Amniotic epithelial cell (primary cell): ENCODE data around the gene GNL2.
"Not testable (repeated sequence)": the region's sequence is repeated elsewhere in the genome, so short reads cannot be mapped to it uniquely, and the experiment has no call there.

ENCODE experiments used
- DNase-seq: peaks from one replicate; pipeline ENCODE4 v3.0.0-alpha.2; 2010; ENCODE audit warnings: low read depth

GNL2 gene

GRCh38 chr1:37559080-37559479, 36.7 kb downstream of the GNL2 start:
- DNase-seq: no peak

- DNase-seq: no peak
Measured at GRCh38 chr1:37558411-37558810, 37.3 kb downstream of the GNL2 start.

DNA sequence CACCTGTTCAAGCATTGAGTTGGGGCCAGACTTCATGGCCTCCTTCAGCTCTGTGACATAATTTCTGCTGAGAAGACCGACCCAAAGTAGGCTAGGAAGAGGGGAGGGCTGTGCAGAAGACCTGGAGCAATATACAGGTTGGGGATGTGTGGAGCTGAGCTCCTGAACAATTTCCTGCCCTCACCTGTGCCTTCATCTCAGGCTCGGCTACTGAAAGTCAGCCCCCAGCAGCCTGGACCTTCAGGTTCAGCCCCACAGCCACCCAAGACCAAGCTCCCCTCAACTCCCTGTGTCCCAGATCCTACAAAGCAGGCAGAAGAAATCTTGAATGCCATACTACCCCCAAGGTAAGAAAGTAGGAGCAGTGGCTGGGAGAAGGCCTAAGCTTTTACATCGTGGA, 38.3 kb downstream of the GNL2 start:
- DNase-seq: no peak

DNA sequence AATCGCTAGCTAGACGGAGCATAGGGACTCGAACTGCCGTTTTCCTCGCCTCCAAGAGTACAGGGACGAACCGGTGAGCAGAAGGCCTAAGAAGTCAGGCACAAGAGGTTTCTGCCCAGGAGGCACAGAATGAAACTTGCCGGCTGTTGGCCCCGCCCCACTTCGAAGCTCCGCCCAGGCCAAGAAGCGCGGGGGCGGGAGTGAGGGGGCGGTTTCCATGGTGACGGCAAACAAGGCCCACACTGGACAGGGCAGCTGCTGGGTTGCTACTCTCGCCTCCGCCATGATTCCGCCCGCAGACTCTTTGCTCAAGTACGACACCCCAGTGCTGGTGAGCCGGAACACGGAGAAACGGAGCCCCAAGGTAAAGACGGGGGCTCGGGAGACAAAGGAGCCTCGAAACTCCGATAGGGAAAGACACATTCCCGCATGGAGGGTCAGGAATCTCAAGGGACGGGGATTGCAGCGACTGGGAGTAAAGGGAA, 39.0 kb downstream of the GNL2 start, which contains the start of gene DNALI1:
Gene DNALI1 (plus strand): TSS at position 229 of the 485 bp plus-strand sequence. CDS start 55 bp downstream, at position 284.
- DNase-seq: peak; percentile 87

GRCh38 chr1:37553927-37554808, 41.6 kb downstream of the GNL2 start, which contains the start of gene SNIP1:
Gene SNIP1, minus strand, starts transcription at chr1:37554293. Its CDS starts 64 bp downstream, at chr1:37554229.
- peak; percentile 90 for DNase-seq

DNA sequence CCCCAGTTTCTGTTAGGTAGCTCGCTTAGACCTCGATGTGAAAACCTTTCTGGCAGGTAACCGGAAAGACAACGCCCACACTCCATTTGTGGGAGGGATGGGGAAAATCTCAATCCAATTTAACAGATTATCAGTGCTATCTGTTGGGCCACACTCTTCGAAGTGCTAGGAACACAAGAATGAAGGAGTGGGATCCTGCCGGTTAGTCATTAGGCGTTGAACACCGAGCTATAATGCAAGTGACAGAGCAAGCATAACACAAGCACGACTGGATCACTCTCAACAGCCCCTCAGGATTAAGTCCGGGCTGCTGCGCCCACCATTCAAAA, 42.2 kb downstream of the GNL2 start:
- no peak for DNase-seq

DNA sequence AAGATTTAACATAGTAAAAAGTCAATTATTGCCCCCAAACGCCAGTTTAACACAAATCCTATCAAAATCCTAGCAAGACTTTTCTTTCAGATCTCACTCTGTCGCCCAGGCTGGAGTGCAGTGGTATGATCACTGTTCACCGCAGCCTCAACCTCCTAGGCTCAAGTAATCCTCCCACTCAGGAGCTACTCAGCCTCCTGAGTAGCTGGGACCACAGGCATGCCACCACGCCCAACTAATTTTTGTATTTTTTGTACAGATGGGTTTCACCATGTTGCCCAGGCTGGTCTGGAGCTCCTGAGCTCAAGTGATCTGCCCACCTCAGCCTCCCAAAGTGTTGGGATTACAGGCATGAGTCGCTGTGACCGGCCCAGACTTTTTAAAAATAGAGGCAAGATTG, 46.4 kb downstream of the GNL2 start:
- DNase-seq: peak; percentile 24

DNA sequence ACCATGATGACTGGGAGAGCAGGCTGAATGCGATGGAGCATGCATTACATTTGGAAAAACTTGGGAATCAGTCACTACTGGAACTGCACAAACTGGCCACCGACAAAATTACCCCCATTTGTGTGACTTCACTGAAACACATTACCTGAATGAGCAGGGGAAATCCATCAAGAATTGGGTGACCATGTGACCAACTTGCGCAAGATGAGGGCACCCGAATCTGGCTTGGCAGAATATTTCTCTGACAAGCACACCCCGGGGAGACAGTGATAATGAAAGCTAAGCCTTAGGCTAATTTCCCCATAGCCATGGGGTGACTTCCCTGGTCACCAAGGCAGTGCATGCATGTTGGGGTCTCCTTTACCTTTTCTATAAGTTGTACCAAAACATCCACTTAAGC, 50.7 kb downstream of the GNL2 start:
- DNase-seq: no peak

DNA sequence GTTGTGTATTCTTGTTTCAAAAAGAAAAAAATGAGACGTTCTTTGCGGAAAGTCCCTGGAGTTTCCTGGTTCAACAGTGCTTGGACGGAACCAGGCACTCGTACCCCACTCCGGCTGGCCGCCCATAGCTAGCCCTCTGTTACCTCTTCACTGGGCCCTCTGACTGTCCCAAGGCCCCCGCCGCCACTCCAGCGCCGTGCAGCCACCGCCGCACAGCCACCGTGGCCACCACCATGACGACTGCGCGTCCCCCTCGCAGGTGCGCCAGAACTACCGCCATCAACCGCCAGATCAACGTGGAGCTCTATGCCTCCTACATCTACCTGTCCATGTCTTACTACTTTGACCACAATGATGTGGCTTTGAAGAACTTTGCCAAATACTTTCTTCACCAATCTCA, 51.2 kb downstream of the GNL2 start:
- DNase-seq: no peak

- no peak for DNase-seq
Measured at GRCh38 chr1:37540036-37540785, 55.5 kb downstream of the GNL2 start.

GRCh38 chr1:37539154-37539553, 56.6 kb downstream of the GNL2 start:
- not testable (repeated sequence) for DNase-seq

- peak; percentile 88 for DNase-seq
Measured at GRCh38 chr1:37537378-37537777, 58.4 kb downstream of the GNL2 start.

GRCh38 chr1:37533317-37534093, 62.2 kb downstream of the GNL2 start:
- no peak for DNase-seq

GRCh38 chr1:37532418-37533156, 63.1 kb downstream of the GNL2 start:
- not testable (repeated sequence) for DNase-seq

DNA sequence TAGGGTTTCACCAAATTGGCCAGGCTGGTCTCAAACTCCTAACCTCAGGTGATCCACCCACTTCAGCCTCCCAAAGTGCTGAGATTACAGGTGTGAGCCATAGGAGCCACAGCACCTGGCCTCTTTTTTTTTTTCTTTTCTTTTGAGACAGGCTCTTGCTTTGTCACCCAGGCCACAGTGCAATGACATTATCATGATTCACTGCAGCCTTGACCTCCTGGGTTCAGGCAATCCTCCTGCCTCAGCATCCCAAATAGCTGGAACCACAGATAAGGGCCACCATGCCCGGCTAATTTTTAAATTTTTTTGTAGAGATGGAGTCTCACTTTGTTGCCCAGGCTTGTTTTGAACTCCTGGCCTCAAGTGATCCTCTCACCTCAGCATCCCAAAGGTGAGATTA, 65.8 kb downstream of the GNL2 start:
- DNase-seq: not testable (repeated sequence)

- DNase-seq: no peak
Measured at GRCh38 chr1:37519613-37520012, 76.1 kb downstream of the GNL2 start.

- not testable (repeated sequence) for DNase-seq
Measured at GRCh38 chr1:37518929-37519328, 76.8 kb downstream of the GNL2 start.

DNA sequence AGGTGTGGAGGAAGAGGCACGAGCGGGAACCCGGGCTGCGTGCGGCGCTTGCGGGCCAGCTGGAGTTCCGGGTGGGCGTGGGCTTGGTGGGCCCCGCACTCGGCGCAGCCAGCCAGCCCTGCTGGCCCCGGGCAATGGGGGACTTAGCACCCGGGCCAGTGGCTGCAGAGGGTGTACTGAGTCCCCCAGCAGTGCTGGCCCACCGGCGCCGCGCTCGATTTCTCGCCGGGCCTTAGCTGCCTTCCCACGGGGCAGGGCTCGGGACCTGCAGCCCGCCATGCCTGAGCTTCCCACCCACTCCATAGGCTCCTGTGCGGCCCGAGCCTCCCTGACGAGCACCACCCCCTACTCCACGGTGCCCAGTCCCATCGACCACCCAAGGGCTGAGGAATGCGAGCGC, 77.5 kb downstream of the GNL2 start:
- not testable (repeated sequence) for DNase-seq

GRCh38 chr1:37517569-37517968, 78.2 kb downstream of the GNL2 start:
- no peak for DNase-seq
